Dendritic cell treated with granulocyte-macrophage colony-stimulating factor and Interleukin-4, amounts not matched to agents 40 ng/mL and 50 ng/mL, for 4 days (primary cell): ENCODE measurements around the gene MAP2K4.

Experiments
- H3K27ac Mint-ChIP-seq: one replicate; pipeline ENCODE4 v1.8.0; 2022; ENCODE audit warnings: mild to moderate bottlenecking, mixed read lengths
- H3K27me3 Mint-ChIP-seq: one replicate; pipeline ENCODE4 v1.8.0; 2022; ENCODE audit warnings: mild to moderate bottlenecking, mixed read lengths
- H3K36me3 Mint-ChIP-seq: one replicate; pipeline ENCODE4 v1.8.0; 2022; ENCODE audit warnings: low read depth, mixed read lengths
- H3K4me1 Mint-ChIP-seq: one replicate; pipeline ENCODE4 v1.8.0; 2022; ENCODE audit warnings: low read depth, mixed read lengths
- H3K4me3 Mint-ChIP-seq: one replicate; pipeline ENCODE4 v1.8.0; 2022; ENCODE audit warnings: mild to moderate bottlenecking, moderate library complexity, mixed read lengths
- H3K9me3 Mint-ChIP-seq: one replicate; pipeline ENCODE4 v1.8.0; 2022; ENCODE audit warnings: mixed read lengths
- intact Hi-C: fragments of 100-400 bp; cut with micrococcal nuclease; formaldehyde crosslinking; loops from one replicate; pipeline ENCODE4 v1.15.0; 2022

Gene MAP2K4

GRCh38 chr17:12193144-12193735 is 172.6 kb downstream of the MAP2K4 start:
- no peak overlapping the region for H3K27ac Mint-ChIP-seq
- no peaks in the 10 kb centered on the region for H3K36me3 Mint-ChIP-seq
- H3K27me3 Mint-ChIP-seq, result no peaks in the 10 kb centered on the region
- intact Hi-C loops, result no loop called here
- H3K4me3 Mint-ChIP-seq, result no peak overlapping the region
- H3K4me1 Mint-ChIP-seq, result no peaks in the 10 kb centered on the region
- H3K9me3 Mint-ChIP-seq, result peaks cover 30% of the 10 kb centered on the region
